Right lobe of liver (tissue), 6 donors: Measurements from ENCODE around the gene SERPINB10. TPM values are rescaled to one million over a fixed set of nuclear protein-coding genes. Genes with fewer than 3 reads are reported as not detected.

Experiments
- ATAC-seq, 4 donors: fragments of 200-7000 bp; cut with Tn5 transposase; one replicate each; pipeline ENCODE4 v1.9.1; 2020; ENCODE audit warnings: mild to moderate bottlenecking in 4 of 4, moderate library complexity in 4 of 4
- DNase-seq, 3 donors: peaks; one replicate each; pipeline ENCODE4 v3.0.0-alpha.2; 2020
- H3K27ac ChIP-seq, 3 donors: fragments of 200-600 bp; one replicate each; pipeline ENCODE4 v1.8.0; 2022
- H3K27me3 ChIP-seq, 2 donors: fragments of 200-600 bp; one replicate each; pipeline ENCODE4 v1.8.0; 2022
- H3K36me3 ChIP-seq, 4 donors: fragments of 200-600 bp; sonication (generic) in 1 of 4; one replicate each; pipeline versions ENCODE4 v1.5.1 to v1.8.0; 2017 to 2022; ENCODE audit warnings: control low read depth in 1 of 4
- H3K4me1 ChIP-seq, 4 donors: fragments of 200-600 bp; sonication (generic) in 1 of 4; one replicate each; pipeline versions ENCODE4 v1.5.1 to v1.8.0; 2017 to 2022; ENCODE audit warnings: control low read depth in 1 of 4
- H3K4me3 ChIP-seq, 3 donors: fragments of 200-600 bp; one replicate each; pipeline ENCODE4 v1.8.0; 2022
- H3K9me3 ChIP-seq, 4 donors: fragments of 200-600 bp; sonication (generic) in 1 of 4; one replicate each; pipeline versions ENCODE4 v1.5.1 to v1.8.0; 2017 to 2022; ENCODE audit warnings: control low read depth in 1 of 4
- POLR2A ChIP-seq: fragments of 450-650 bp; IDR thresholded peaks from one replicate; pipeline ENCODE4 v1.6.1; 2017; ENCODE audit warnings: antibody characterized with exemption, mild to moderate bottlenecking
- WGBS: methylation state at CpG from one replicate; pipeline ENCODE4 v1.1.6; 2018; ENCODE audit warnings: low coverage, low lambda C conversion rate; ENCODE audit not compliant: insufficient coverage; ENCODE audit errors: missing lambda C conversion rate; 5-methylcytosine and 5-hydroxymethylcytosine counted together
- intact Hi-C, 2 donors: fragments of 100-400 bp; cut with DNase I; formaldehyde crosslinking; loops; one replicate each; pipeline versions ENCODE4 v1.11.2 to v1.14.1; 2022
- total RNA-seq, 6 experiments: library from RNA; depleted of rRNA in 2 of 6; stranded (reverse); fragments of >200 nt in 2 of 6; fragmentation: NEBNext Ultra II Directional in 3 of 6; extraction: Animal tissue kit (Norgen Biotek cat#: 25700) in 3 of 6; gene quantifications; one replicate each; pipeline versions ENCODE4 v1.1.0 to v1.2.4, GENCODE V29; 2016 to 2023
- TF ChIP-seq, protein P1 (sequence below), 4 donors: fragments of 200-600 bp in 3 of 4; fragments of 450-650 bp in 1 of 4; IDR thresholded peaks; one replicate each; pipeline versions ENCODE4 v1.5.1 to v1.8.0; 2016 to 2022; ENCODE audit warnings: antibody characterized with exemption in 4 of 4, mild to moderate bottlenecking in 2 of 4
- donor health status: DM: no; HTN: yes; CAD: no.
- donor health status: DM: no; HTN: no; CAD: no.
- donor health status: DM: no; HTN: no; CAD: no.
- donor health status: DM: no; HTN: yes; CAD: no.
- donor health status: DM: no; HTN: yes; CAD: no.

The SERPINB10 gene
- total RNA-seq, 6 experiments from 2014 or later: 0.24 TPM; not detected in 5

DNA sequence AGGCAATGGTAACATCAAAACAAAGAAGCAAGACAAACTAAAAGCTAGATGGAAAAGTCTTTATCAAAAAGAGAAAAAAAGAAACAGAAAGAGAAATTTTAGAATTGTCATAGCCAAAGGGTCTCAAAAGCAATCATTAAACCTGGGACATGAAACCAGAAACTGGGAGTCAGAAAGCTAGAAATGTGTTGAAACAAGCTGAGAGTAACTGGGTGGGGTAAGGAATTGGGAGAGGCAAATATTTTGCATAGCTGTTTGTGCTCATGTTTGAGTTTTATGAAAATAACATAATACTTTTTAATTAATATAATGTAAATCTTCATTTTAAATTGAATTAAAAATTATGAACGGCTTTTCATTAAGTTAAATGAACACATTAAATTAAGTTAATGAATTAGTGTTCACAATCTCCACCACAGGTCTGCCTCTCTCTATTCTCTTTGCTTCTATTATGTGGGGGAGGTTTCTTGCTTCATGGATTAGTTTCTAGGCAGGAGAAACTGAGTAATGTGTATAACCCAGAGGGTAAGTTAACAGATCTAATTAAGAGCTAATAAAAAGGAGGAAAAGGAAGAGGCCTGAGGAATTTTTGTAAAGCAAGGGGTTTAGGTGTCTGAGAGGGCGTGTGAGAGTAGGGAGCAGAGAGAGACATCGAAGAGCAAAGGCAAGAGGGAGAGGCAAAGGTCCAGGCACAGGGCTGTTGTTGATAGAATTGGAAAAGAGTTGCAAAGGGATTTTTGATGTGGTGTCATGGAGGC lies 40.2 kb upstream of the SERPINB10 start:
- no peaks in the 10 kb centered on the region for H3K36me3 ChIP-seq
- TF ChIP-seq, protein P1, sequence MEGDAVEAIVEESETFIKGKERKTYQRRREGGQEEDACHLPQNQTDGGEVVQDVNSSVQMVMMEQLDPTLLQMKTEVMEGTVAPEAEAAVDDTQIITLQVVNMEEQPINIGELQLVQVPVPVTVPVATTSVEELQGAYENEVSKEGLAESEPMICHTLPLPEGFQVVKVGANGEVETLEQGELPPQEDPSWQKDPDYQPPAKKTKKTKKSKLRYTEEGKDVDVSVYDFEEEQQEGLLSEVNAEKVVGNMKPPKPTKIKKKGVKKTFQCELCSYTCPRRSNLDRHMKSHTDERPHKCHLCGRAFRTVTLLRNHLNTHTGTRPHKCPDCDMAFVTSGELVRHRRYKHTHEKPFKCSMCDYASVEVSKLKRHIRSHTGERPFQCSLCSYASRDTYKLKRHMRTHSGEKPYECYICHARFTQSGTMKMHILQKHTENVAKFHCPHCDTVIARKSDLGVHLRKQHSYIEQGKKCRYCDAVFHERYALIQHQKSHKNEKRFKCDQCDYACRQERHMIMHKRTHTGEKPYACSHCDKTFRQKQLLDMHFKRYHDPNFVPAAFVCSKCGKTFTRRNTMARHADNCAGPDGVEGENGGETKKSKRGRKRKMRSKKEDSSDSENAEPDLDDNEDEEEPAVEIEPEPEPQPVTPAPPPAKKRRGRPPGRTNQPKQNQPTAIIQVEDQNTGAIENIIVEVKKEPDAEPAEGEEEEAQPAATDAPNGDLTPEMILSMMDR (IDR thresholded peaks at IDR 0.05): no peak
- no peak for TF ChIP-seq POLR2A
- no peak overlapping the region for H3K27ac ChIP-seq
- H3K4me1 ChIP-seq: no peaks in the 10 kb centered on the region
- H3K27me3 ChIP-seq: no peaks in the 10 kb centered on the region
- no peaks in the 10 kb centered on the region for H3K9me3 ChIP-seq
- intact Hi-C loops: no loop called here
- ATAC-seq (no peak), DNase-seq (no peak)
- 50% methylated on average over 3 of the region's 3 CpGs for WGBS
- H3K4me3 ChIP-seq: no peak overlapping the region

DNA sequence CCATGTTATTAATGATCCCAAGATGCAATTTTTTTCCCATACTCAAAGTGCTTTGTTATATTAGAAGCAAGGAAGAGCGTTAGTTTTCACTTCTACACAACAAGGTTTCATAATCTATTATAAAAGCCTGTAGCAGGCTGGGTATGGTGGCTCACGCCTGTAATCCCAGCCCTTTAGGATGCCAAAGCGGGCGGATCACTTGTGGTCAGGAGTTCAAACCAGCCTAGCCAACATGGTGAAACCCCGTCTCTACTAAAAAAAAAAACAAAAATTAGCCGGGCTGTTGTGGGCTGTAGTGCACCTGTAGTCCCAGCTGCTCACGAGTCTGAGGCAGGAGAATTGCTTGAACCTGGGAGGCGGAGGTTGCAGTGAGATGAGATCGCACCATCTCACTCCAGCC lies 39.2 kb upstream of the SERPINB10 start:
- intact Hi-C loops: no loop called here
- TF ChIP-seq POLR2A: no peak
- TF ChIP-seq, protein P1 (IDR thresholded peaks at IDR 0.05): no peak
- WGBS: 71% methylated on average over 9 of the region's 9 CpGs
- no peak overlapping the region for H3K27ac ChIP-seq
- ATAC-seq (no peak), DNase-seq (no peak)
- no peaks in the 10 kb centered on the region for H3K9me3 ChIP-seq
- no peak overlapping the region for H3K4me3 ChIP-seq
- H3K36me3 ChIP-seq: no peaks in the 10 kb centered on the region
- H3K4me1 ChIP-seq: no peaks in the 10 kb centered on the region
- H3K27me3 ChIP-seq: no peaks in the 10 kb centered on the region

DNA sequence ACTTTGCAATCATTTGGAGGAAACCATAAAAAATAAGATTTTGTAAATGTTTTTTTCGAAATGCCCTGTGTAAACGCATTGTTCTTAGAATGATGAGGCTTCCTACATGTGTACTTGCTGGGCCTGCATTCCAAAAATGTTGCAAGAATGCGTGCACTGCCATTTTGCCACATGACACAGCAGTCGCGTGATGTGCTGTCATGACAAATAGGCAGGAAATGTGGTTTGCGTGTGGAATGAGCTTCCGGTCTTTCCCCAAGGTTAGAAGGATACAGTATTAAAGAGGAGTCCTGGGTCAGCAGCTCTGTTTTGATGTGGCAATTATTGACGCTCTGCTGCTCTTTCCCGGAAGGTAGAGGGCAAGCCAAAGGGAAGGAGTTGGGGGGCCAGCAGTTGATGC lies 38.4 kb upstream of the SERPINB10 start:
- Histone ChIP-seq H3K27ac (no peak overlapping the region), H3K9me3 (no peaks in the 10 kb centered on the region), H3K4me1 (no peaks in the 10 kb centered on the region), H3K27me3 (no peaks in the 10 kb centered on the region), H3K4me3 (no peak overlapping the region), H3K36me3 (no peaks in the 10 kb centered on the region)
- intact Hi-C loops: no loop called here
- ATAC-seq: no peak
- TF ChIP-seq POLR2A: no peak
- TF ChIP-seq, protein P1 (IDR thresholded peaks at IDR 0.05): no peak
- 48% methylated on average over 9 of the region's 9 CpGs for WGBS
- DNase-seq: no peak

DNA sequence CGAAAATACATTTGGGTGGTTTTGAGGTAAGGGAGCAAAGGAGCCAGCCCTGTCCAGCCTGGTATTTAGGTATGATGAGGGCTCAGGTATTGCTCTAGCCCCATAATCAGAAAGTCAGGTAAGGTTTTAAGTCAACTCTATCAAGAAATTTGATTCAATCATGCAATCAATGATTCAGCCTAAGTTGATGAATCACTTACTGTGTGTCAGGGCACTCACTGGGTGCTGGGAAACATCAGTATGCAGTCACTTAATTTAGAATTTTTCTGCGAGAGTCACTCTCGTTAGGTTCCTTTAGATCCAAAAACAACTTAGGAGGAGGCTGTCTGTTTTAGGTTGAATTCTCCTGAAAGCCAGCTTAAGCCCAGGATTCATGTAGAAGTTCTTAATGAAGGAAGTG lies 37.9 kb upstream of the SERPINB10 start:
- no peak for TF ChIP-seq POLR2A
- TF ChIP-seq, protein P1 (IDR thresholded peaks at IDR 0.05): no peak
- no peaks in the 10 kb centered on the region for H3K4me1 ChIP-seq
- no peak for DNase-seq
- no peak for ATAC-seq
- no peak overlapping the region for H3K4me3 ChIP-seq
- no peaks in the 10 kb centered on the region for H3K9me3 ChIP-seq
- intact Hi-C loops: no loop called here
- no peak overlapping the region for H3K27ac ChIP-seq
- H3K27me3 ChIP-seq: no peaks in the 10 kb centered on the region
- 64% methylated on average over 3 of the region's 3 CpGs for WGBS
- H3K36me3 ChIP-seq: no peaks in the 10 kb centered on the region
